ENCODE data around the gene PSMB2.
"Not testable (repeated sequence)": the region's sequence is repeated elsewhere in the genome, so short reads cannot be mapped to it uniquely, and the experiment has no call there.

The PSMB2 gene

GRCh38 chr1:35591211-35591610, 50.1 kb downstream of the PSMB2 start:
- peak; percentile 23 for DNase-seq

GRCh38 chr1:35590476-35591040, 50.8 kb downstream of the PSMB2 start:
- DNase-seq = peak; percentile 43

GRCh38 chr1:35589516-35590427, 51.6 kb downstream of the PSMB2 start:
- DNase-seq = peak; percentile 40

- peak; percentile 39 for DNase-seq
These were observed 53.0 kb downstream of the PSMB2 start for GRCh38 chr1:35588197-35588910.

GRCh38 chr1:35587736-35588135, 53.6 kb downstream of the PSMB2 start:
- peak; percentile 28 for DNase-seq

- DNase-seq = no peak
These were observed 54.5 kb downstream of the PSMB2 start for GRCh38 chr1:35586808-35587207.

- not testable (repeated sequence) for DNase-seq
These were observed 55.5 kb downstream of the PSMB2 start for GRCh38 chr1:35585805-35586204.

GRCh38 chr1:35585281-35585680, 56.0 kb downstream of the PSMB2 start:
- DNase-seq = no peak

- DNase-seq = not testable (repeated sequence)
These were observed 59.7 kb downstream of the PSMB2 start for GRCh38 chr1:35581621-35582020.

GRCh38 chr1:35580949-35581388, 60.4 kb downstream of the PSMB2 start:
- no peak for DNase-seq

- peak; percentile 84 for DNase-seq
These were observed 64.0 kb downstream of the PSMB2 start for GRCh38 chr1:35577071-35577998.

GRCh38 chr1:35576766-35577070, 64.6 kb downstream of the PSMB2 start:
- DNase-seq = not testable (repeated sequence)

GRCh38 chr1:35576061-35576765, 65.1 kb downstream of the PSMB2 start:
- no peak for DNase-seq

GRCh38 chr1:35575416-35575958, 65.8 kb downstream of the PSMB2 start:
- no peak for DNase-seq

GRCh38 chr1:35574655-35575415, 66.5 kb downstream of the PSMB2 start:
- DNase-seq = no peak

- DNase-seq = no peak
These were observed 67.1 kb downstream of the PSMB2 start for GRCh38 chr1:35574125-35574654.

- DNase-seq = no peak
These were observed 67.9 kb downstream of the PSMB2 start, which contains the start of gene TFAP2E for GRCh38 chr1:35573198-35574124. TSS of gene TFAP2E (plus strand) at chr1:35573314. CDS start at chr1:35573578, 264 bp downstream.

- DNase-seq = no peak
These were observed 69.0 kb downstream of the PSMB2 start for GRCh38 chr1:35572296-35572695.

GRCh38 chr1:35571263-35571662, 70.1 kb downstream of the PSMB2 start:
- peak; percentile 46 for DNase-seq

Data from activated CD8-positive, alpha-beta memory T cell treated with anti-CD3 and anti-CD28 coated beads, Interleukin-2, amount 50 U/mL, for 48 hours (primary cell).